ENCODE results near the gene SF1.

Gene SF1

DNA sequence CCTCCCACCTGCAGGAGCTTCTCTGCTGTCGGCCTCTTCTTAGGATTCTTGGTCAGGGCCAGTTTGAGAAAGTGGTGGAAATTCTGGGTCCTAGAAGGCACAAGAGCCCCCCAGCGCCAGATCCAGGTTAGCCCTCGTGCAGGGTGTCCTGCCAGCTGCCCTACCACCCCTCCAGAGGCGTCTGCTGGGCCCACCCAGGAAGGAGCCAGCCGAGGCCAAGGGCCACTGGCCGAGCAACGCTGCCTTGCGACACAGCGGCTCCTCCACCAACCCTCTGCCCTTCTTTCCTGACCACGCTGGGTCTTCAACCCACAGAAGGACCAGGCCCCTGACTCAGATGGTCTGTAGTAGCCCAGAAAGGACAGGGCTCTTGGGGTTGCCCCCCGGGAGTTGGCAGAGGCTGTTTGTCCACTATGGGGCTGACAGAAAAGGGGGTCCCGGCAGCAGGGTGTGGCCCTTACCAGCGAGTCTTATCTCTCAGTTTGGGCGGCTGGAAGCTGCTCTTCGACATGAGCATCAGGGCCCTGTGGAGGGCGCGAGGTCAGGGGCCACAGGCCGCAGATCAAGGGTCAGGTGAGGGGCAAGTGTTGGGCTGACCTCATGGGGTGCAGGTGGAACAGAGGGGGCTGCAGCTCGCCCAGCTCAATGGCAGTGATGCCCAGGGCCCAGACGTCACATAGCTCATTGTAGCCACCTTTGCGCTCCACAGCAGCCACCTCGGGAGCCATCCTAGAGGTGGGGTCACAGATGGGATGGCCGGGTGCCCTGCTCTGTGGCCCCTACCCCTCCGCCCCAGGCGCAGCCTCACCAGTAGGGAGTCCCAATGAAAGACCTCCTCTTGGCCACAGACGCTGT lies 22.2 kb upstream of the SF1 start:
- DNase-seq: no peak

GRCh38 chr11:64799623-64800302 lies 21.4 kb upstream of the SF1 start:
- no peak for DNase-seq

DNA sequence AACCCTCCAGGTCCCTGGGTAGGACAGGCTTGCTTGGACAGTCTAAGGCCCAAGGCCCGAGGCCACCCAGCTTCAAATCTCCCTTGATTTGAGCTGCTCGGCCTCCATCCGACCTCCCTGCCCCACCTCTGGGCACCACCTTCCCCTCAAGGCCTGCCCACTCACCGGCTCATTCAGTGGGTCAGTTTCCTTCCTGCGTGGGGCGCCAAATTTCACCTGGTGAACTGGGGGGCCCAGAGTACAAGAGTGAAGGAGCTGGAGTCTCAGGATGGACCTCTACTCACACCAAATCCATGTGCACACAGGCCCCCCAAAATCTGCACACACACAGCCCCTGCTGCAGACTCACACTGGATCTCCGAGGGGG lies 20.9 kb upstream of the SF1 start:
- no peak for DNase-seq

GRCh38 chr11:64796757-64797541 lies 18.6 kb upstream of the SF1 start:
- DNase-seq: no peak

GRCh38 chr11:64796047-64796756 lies 17.9 kb upstream of the SF1 start:
- no peak for DNase-seq

- DNase-seq: no peak
These were observed 16.2 kb upstream of the SF1 start for GRCh38 chr11:64794526-64794925.

DNA sequence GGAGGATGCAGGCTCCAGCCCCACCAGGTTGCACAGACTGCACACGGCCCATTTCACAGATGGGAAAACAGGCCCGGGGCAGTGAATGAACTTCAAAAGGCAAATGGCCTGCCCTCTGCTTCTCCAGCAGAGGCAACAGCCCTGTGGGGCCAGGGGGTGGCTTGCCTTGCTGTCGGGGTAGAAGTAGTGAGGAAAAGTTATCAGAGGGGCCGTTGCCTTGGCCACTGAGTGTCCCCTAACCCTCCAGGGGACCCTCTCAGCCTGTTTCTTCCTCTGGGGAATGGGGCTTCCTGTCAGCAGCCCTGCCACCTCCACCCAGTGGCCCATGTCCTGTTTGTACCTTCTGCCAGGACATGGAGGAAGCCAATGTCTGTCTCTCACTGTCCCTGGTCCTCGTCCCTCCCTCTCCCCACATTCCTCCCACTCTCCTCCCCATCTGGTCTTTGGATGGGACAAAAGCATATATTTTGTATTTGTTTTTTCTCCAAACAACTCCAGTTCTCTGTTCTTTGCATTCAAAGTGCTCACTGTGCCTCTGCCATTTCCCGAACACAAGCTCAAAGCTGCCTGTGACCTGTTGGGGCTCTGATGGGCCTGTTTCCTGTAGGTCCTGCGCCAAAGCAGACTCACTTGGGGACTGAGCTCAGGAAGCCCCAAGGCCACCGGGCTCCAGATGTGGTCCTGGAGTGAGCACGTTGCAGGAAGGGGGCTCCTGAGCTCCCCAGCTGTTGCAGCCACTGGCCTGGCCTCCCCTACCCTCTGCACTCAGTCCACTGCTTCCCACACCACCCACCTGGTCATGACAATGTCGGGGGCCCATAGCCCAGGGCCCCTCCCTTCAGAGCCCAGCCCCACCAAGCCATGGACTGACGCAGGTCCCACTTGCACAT lies 15.2 kb upstream of the SF1 start:
- DNase-seq: no peak

- no peak for DNase-seq
These were observed 14.1 kb upstream of the SF1 start for GRCh38 chr11:64792482-64792881.

GRCh38 chr11:64791781-64792291 lies 13.5 kb upstream of the SF1 start:
- no peak for DNase-seq

DNA sequence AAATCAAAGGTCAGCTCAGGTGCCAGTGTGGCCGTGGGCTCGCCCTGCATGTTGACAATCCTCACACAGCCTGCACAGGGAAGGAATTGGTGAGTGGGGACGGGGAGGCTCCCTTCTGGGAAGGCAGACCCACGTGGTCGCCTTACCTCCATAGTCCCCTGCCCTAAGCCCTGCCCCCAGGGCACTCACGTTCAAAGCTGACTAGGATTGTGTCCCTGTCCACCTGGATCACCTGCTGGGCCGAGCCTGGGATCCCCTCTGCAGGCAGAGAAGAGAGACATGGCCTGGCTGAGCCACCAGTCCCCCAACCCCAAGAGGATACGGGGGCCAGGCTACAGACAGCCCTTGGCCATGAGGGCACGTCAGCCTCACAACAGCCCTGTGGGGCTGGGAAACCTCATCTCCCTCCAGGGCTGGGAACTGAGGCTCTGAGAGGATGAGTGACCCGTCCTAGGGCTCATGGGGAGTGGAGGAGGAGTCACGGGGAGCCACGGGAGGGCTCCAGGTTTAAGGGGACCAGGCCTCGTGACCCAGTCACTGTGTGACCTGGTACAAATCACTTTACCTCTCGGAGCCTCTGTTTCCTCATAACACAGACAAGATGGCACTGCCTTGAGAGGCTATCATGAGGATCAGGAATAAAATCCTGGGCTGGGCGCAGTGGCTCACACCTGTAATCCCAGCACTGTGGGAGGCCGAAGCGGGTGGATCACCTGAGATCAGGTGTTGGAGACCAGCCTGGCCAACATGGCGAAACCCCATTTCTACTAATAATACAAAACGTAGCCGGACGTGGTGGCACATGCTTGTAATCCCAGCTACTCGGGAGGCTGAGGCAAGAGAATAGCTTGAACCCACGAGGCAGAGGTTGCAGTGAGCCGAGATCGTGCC lies 12.1 kb upstream of the SF1 start:
- no peak for DNase-seq

DNA sequence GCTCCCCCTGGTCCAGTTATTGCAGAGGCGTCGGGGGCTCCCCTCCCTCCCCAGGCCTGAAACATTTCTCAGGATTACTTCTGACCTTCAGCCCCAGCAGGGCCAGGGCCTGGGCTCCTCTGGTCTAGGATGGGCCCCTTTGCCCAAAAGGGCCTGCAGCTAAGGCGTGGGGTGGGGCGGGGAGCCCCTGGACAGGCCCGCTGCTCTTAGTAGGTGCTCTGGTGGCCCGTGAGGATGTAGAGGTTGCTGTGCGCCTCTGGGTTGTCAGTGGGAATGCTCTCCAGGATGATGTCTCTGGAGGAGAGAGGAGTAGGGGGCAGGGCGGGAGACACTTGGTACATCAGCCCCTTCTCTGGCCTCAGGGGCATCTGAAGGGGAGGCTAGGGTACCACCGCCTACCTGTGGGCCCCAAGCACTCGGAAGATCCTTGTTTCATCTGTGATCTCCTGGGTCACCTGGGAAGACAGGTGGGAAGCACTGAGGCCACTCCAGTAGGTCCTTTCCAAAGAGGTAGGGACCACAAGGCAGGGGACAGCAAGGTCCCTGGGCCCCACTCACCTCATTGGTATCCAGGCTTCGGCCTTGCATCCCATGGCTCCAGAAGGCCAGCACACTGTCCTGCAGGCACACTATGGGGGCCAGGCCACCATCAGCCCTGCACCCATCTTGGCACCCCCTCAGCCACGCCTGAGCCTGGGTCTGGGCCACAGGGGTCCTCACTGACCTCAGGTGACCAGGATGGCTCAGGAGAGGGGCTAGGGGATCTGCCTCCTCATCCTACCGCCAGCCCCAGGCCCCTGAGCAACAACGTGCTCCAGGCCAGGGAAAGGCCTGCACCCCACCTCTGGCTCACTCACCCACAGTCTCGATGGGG lies 11.2 kb upstream of the SF1 start:
- no peak for DNase-seq

GRCh38 chr11:64788321-64789215 lies 10.2 kb upstream of the SF1 start:
- DNase-seq: no peak

DNA sequence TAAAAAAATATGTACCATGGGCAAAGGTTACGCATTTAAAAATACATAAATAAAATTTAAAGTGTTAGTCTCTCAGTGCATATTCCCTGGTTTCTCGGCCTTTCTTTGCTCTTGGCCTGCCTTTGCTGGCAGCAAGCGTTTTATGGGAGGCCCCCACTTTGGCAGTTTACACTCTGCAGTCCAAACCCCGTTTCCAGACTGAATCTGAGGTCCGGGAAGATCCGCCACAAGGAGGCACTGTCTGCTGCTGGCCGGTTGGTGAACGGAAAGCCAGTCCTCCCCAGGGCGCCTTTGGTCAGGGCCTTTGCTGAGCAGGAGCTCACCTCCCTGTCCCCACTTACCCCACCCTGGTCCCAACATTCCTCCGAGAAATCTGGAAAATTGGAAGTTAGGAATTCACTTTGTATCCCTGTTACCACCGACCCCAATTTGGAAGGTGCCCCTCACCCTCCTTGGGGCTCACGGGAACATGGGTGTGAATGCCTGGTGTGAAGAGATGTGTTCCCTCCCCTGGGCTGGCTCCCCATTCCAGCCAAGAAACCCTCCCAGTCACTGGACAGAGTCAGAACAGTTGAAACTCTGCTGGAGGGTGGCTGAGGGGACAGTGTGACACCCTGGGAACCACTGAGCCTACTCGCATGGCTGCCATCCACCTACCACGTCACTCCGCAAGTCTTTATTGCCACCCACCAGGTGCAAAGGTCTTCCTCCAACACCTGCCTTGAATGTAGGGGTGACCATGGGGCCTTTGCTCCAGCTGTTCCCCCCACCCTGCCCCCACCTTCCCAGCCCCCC lies 9.4 kb upstream of the SF1 start:
- DNase-seq: peak; percentile 55 to 67

DNA sequence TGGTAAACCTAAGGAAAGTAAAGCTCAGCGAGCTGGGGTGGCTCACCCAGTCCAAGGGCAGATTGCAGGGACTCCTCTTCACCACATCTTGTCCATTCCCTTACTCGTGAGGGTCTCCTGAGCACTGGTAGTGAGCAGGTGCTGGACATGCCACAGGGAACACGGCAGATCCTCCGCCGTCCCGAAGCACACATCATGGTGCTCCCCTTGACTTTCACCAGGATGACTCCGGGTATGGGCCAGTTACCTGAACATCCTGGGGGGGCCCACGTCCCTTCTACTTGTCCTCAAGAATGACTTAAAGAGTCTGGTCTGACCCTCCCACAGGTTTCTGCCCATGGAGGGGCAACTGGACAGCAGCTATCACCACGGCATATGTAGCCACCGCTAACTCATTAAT lies 8.0 kb upstream of the SF1 start:
- DNase-seq: no peak

GRCh38 chr11:64784813-64785581 lies 6.7 kb upstream of the SF1 start:
- no peak for DNase-seq

DNA sequence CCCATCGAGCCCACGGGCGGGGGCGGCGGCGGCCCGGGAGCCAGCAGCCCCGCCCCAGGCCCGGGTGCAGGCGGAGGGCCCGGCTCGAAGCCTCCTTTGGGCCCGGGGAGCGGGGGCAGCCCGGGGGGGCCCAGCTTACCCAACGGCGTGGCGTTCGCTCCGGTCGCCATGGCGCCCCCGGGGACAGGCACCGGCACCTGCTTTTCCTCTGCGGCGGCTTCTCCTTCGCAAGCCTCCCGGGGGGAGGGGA lies 194 bp downstream of the SF1 start:
- DNase-seq: no peak

All from activated CD4-positive, alpha-beta T cell treated with anti-CD3 and anti-CD28 coated beads for 4 hours (primary cell).